DOHH2 (cell line): ENCODE data around the gene OXNAD1.

Experiments used
- H3F3A ChIP-seq: fragments of 200-600 bp; sonication (generic), shearing (Covaris generic); 2 replicates; pipeline ENCODE4 v1.6.0; 2016; ENCODE audit warnings: antibody characterized with exemption, mild to moderate bottlenecking; ENCODE audit not compliant: control insufficient read depth, insufficient read depth
- H3K27ac ChIP-seq: fragments of 200-600 bp; sonication (generic); 2 replicates; pipeline ENCODE4 v1.5.1; 2014; ENCODE audit warnings: low read depth, mild to moderate bottlenecking, low read length, moderate library complexity
- H3K27me3 ChIP-seq: fragments of 200-600 bp; sonication (generic); 2 replicates; pipeline ENCODE4 v1.6.1; 2014; ENCODE audit warnings: mild to moderate bottlenecking, low read length, mixed read lengths; ENCODE audit not compliant: control insufficient read depth
- H3K36me3 ChIP-seq: fragments of 200-600 bp; sonication (generic); 2 replicates; pipeline ENCODE4 v1.6.1; 2014; ENCODE audit warnings: mild to moderate bottlenecking, low read length, moderate library complexity, mixed read lengths; ENCODE audit not compliant: control insufficient read depth
- H3K4me1 ChIP-seq: fragments of 200-600 bp; sonication (generic); 2 replicates; pipeline ENCODE4 v1.6.1; 2014; ENCODE audit warnings: mild to moderate bottlenecking, low read length, mixed read lengths; ENCODE audit not compliant: control insufficient read depth
- H3K4me2 ChIP-seq: fragments of 200-600 bp; sonication (generic); 2 replicates; pipeline ENCODE4 v1.6.0; 2014; ENCODE audit warnings: mild to moderate bottlenecking, low read length, moderate library complexity
- H3K4me3 ChIP-seq: fragments of 200-600 bp; sonication (generic); 2 replicates; pipeline ENCODE4 v1.5.1; 2014; ENCODE audit warnings: mild to moderate bottlenecking, low read length, mixed read lengths
- H3K79me2 ChIP-seq: fragments of 200-600 bp; sonication (generic); 2 replicates; pipeline ENCODE4 v1.6.1; 2014; ENCODE audit warnings: mild to moderate bottlenecking, low read length, mixed read lengths; ENCODE audit not compliant: control insufficient read depth
- H3K9me2 ChIP-seq: fragments of 200-600 bp; sonication (generic); replicated peaks from 2 replicates; pipeline ENCODE4 v1.6.1; 2014; ENCODE audit warnings: mild to moderate bottlenecking, low read length, mixed read lengths; ENCODE audit not compliant: control insufficient read depth
- H3K9me3 ChIP-seq: fragments of 200-600 bp; sonication (generic); 2 replicates; pipeline ENCODE4 v1.6.1; 2014; ENCODE audit warnings: antibody characterized with exemption, low read length, mixed read lengths; ENCODE audit not compliant: control insufficient read depth, insufficient read depth
- H4K20me1 ChIP-seq: fragments of 200-600 bp; sonication (generic); 2 replicates; pipeline ENCODE4 v1.6.0; 2014; ENCODE audit warnings: low read depth, mild to moderate bottlenecking, antibody characterized with exemption, low read length, moderate library complexity; ENCODE audit not compliant: control insufficient read depth, insufficient read depth
- CTCF ChIP-seq: fragments of 200-600 bp; sonication (generic); IDR thresholded peaks from one replicate; pipeline ENCODE4 v1.5.1; 2014; ENCODE audit warnings: antibody characterized with exemption, mild to moderate bottlenecking, low read depth, low read length; ENCODE audit not compliant: poor library complexity, severe bottlenecking
- EZH2phosphoT487 ChIP-seq: fragments of 200-600 bp; sonication (generic); IDR thresholded peaks from 2 replicates; pipeline ENCODE4 v1.6.1; 2017; ENCODE audit warnings: borderline replicate concordance, mild to moderate bottlenecking, antibody characterized with exemption, low read length, moderate library complexity, mixed read lengths

Gene OXNAD1

GRCh38 chr3:16338999-16339398, 74.0 kb downstream of the OXNAD1 start:
- Histone ChIP-seq H3K27me3 (no peaks in the 10 kb centered on the region), H3K4me1 (peaks cover 54% of the 10 kb centered on the region), H3F3A (peaks cover 15% of the 10 kb centered on the region; the same call in 1 of the 2 replicates), H4K20me1 (peaks cover 8% of the 10 kb centered on the region; the same call in 1 of the 2 replicates), H3K4me3 (no peak overlapping the region), H3K79me2 (peaks cover 96% of the 10 kb centered on the region), H3K36me3 (peaks cover 98% of the 10 kb centered on the region), H3K9me3 (no peaks in the 10 kb centered on the region), H3K4me2 (no peak overlapping the region), H3K27ac (peak overlapping the region; percentile 3; the same call in 1 of the 2 replicates), H3K9me2 (no peaks in the 10 kb centered on the region)
- TF ChIP-seq CTCF (no peak), EZH2phosphoT487 (no peak)

GRCh38 chr3:16343101-16343500, 78.1 kb downstream of the OXNAD1 start:
- Histone ChIP-seq H3F3A (peaks cover 15% of the 10 kb centered on the region), H3K27ac (peak overlapping the region; percentile 17), H3K4me2 (no peak overlapping the region)

GRCh38 chr3:16346413-16347081, 81.5 kb downstream of the OXNAD1 start:
- Histone ChIP-seq H3K4me2 (no peak overlapping the region), H3K4me3 (no peak overlapping the region), H3K9me2 (no peaks in the 10 kb centered on the region), H3K4me1 (peaks cover 47% of the 10 kb centered on the region), H3K27ac (no peak overlapping the region), H4K20me1 (no peaks in the 10 kb centered on the region), H3K36me3 (peaks cover 98% of the 10 kb centered on the region), H3K27me3 (no peaks in the 10 kb centered on the region), H3K9me3 (no peaks in the 10 kb centered on the region), H3K79me2 (peaks cover 96% of the 10 kb centered on the region), H3F3A (peaks cover 2% of the 10 kb centered on the region)
- no peak for TF ChIP-seq EZH2phosphoT487
- TF ChIP-seq CTCF = no peak

More at GRCh38 chr3:16343101-16343500, 78.1 kb downstream of the OXNAD1 start:
- peaks cover 77% of the 10 kb centered on the region for H3K4me1 ChIP-seq
- no peak for TF ChIP-seq CTCF
- no peak for TF ChIP-seq EZH2phosphoT487
- H3K9me2 ChIP-seq = no peaks in the 10 kb centered on the region
- H3K79me2 ChIP-seq = peaks cover 97% of the 10 kb centered on the region
- H3K4me3 ChIP-seq = no peak overlapping the region
- no peaks in the 10 kb centered on the region for H3K9me3 ChIP-seq
- H4K20me1 ChIP-seq = peaks cover 8% of the 10 kb centered on the region; the same call in 1 of the 2 replicates
- no peaks in the 10 kb centered on the region for H3K27me3 ChIP-seq
- H3K36me3 ChIP-seq = peaks cover 97% of the 10 kb centered on the region
